HG03342 (cell line): ENCODE results near the gene ARHGEF2.
"Not testable (repeated sequence)": the region's sequence is repeated elsewhere in the genome, so short reads cannot be mapped to it uniquely, and the experiment has no call there.

Source experiments
- ATAC-seq: cut with Tn5 transposase; IDR thresholded peaks from one replicate; pipeline ENCODE4 v1.9.1; 2021; ENCODE audit warnings: mild to moderate bottlenecking, moderate library complexity; ENCODE audit not compliant: unreplicated experiment

The ARHGEF2 gene

DNA sequence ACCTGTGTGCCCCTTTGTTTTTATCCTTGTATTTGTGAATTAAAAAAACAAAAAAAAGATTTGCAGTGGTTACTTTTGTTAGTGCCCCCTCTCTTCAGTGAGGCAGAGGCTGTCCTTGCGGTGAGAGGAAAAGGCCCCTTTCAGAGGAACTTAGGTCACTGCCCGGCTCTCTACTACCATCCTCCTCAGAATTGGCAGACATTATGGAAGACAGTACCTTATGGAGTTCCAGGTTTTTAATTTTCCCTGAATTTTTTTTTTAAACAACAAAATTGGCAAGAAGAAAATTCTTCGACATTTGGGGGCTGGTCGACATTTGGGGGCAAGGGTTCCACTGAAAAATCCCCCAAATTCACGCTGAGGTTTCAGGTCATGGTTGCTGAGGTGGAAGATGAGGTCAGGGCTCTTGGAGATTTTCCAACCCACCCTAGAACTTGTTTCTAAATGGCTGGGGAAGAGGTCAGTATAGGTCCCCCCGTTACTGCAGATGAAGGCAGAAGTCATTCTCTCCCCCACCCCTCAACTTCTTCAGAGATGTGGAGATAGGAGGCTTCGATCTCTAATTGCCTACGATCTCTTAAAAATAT lies 31.6 kb downstream of the ARHGEF2 start:
- ATAC-seq, result peak; percentile 6

DNA sequence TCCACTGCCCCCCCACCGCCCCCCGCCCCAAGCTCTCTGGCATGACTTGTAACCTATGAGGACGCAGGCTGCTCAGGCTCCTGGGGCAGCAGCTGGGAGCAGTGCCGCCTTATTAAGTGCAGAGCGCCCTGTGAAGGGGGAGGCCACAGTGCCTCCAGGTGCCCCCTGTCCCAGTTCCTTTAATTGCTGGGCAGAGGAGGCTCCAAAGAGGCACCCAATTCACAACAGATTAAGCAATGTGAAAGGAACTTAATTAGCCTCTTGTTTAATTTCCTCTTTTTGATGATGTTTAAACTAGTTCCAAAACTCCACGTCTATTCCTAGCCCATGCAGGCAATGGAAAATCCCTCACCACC lies 33.9 kb downstream of the ARHGEF2 start:
- ATAC-seq, result no peak

DNA sequence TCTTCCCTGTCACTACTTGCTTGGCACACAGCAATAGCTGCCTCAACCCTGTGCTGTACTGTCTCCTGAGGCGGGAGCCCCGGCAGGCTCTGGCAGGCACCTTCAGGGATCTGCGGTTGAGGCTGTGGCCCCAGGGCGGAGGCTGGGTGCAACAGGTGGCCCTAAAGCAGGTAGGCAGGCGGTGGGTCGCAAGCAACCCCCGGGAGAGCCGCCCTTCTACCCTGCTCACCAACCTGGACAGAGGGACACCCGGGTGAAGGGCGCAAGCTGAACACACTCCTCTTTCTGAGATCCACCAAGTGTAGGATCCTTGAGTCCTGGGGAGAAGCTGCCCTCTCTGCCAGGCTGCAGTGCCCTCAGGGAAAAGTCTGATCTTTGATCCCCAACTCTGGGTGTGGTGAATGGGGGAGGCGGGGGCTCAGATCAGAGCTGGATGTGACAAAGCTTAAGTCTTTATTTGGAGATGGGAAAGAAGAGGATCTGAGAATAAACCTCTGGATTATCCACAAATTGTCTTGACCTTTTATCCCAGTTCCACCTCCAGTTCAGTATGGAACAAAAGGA lies 35.7 kb downstream of the ARHGEF2 start:
- ATAC-seq, result no peak

DNA sequence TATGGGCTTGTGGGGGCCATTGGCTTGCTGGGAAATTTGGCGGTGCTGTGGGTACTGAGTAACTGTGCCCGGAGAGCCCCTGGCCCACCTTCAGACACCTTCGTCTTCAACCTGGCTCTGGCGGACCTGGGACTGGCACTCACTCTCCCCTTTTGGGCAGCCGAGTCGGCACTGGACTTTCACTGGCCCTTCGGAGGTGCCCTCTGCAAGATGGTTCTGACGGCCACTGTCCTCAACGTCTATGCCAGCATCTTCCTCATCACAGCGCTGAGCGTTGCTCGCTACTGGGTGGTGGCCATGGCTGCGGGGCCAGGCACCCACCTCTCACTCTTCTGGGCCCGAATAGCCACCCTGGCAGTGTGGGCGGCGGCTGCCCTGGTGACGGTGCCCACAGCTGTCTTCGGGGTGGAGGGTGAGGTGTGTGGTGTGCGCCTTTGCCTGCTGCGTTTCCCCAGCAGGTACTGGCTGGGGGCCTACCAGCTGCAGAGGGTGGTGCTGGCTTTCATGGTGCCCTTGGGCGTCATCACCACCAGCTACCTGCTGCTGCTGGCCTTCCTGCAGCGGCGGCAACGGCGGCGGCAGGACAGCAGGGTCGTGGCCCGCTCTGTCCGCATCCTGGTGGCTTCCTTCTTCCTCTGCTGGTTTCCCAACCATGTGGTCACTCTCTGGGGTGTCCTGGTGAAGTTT lies 36.4 kb downstream of the ARHGEF2 start:
- ATAC-seq, result no peak

DNA sequence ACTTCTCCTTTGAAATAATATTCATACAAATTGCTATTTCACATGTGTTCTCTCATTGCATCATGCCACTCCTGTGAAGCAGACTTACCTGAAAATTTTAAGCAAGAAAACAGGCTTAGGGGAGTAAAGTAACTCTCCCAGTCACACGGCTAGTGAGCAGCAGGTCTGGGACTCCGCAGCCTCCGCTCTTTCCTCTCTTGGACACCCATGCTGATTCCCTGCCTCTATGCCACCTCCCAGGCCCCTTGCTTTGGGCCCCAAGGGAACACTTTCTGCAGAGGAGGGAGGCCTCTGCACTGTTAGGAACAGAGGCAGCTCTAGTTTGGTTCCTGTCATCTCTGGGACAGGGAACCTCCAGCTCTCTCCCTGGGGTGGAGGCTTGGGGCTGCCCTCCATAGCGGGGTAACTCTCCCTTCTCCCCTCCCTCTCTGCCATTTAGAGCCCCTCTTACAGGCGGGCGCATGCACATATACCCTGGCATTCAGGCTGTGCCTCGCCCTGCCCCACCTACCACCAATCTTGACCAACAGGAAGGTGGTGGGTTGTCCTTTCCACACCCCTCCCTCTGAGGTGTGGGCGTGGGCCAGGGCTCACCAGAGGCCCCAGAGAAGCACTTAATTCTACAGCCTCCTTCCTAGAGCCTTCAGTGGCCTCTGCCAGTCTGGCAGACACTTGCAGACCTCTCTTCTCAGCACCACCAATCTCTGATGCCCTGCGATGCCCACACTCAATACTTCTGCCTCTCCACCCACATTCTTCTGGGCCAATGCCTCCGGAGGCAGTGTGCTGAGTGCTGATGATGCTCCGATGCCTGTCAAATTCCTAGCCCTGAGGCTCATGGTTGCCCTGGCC lies 37.1 kb downstream of the ARHGEF2 start, which contains the start of gene RXFP4:
Gene RXFP4 (plus strand): TSS at position 646 of the 852 bp plus-strand sequence. CDS start 72 bp downstream, at position 718.
- ATAC-seq, result no peak

DNA sequence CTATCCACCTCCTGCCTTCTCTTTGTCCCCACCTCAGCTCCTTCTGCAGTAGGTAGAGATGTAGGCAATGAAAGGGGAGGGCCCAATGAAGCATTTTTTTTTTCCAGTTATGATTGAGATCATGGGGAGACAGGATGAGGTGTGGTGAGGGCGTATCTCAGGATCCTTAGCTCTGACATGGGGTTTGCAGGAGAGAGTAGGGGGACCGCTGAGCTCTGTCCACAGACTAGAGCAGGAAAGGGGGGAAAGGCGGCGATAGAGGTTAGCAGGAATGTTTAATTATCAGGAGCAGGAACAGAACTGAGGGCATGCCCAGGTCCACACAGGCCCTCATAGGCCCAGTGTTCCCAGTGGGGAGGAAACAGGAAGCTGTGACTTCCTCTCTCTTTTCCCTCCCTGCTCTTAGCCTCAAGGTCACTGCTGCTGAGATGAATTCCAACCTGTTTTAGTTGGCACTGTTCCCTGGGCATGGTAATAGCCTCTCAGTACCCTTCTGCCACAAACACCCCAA lies 37.8 kb downstream of the ARHGEF2 start:
- no peak for ATAC-seq

DNA sequence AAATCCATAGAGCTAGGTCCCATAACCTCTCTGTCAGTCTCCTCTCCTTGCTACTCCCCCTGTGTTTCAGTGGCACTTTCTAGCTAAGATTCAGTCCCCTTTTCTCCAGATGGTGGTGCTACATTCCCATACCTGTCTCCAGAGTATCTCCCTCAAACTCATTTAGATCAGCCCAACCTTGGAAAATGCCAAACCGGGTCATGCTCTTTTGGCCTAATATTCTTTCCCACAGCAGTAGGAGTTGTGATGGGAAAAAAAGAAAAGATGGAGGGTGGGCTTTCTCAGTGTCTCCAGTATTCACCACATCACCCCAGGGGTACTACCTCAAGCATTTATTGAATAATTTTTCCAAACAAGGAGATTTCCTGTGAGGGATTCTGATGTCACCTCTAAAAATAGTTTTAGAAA lies 40.1 kb downstream of the ARHGEF2 start:
- no peak for ATAC-seq

DNA sequence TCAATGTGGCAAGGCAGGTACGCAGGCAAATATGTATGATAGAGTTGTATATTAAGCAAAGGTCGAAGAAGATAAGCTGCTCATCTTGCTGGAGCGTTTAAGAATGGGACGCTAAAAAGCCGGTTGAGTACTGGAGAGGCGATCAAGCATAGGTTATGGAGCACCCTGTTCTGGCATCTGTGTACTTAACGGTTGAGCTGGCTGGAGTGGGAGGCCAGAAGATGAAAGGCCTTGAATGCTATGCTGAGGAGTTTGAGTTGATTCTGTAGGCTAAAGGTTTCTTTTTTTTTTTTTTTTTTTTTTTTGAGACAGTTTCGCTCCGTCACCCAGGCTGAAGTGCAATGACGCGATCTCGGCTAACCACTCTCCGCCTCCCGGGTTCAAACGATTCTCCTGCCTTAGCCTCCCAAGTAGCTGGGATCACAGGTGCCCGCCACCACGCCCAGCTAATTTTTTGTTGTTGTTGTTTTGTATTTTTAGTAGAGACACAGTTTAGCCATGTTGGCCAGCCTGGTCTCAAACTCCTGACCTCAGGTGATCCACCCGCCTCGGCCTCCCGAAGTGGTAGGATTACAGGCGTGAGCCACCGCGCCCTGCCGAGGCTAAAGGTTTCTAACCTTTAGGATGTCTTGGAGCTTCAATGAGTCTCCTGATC lies 43.3 kb downstream of the ARHGEF2 start:
- ATAC-seq, result no peak

DNA sequence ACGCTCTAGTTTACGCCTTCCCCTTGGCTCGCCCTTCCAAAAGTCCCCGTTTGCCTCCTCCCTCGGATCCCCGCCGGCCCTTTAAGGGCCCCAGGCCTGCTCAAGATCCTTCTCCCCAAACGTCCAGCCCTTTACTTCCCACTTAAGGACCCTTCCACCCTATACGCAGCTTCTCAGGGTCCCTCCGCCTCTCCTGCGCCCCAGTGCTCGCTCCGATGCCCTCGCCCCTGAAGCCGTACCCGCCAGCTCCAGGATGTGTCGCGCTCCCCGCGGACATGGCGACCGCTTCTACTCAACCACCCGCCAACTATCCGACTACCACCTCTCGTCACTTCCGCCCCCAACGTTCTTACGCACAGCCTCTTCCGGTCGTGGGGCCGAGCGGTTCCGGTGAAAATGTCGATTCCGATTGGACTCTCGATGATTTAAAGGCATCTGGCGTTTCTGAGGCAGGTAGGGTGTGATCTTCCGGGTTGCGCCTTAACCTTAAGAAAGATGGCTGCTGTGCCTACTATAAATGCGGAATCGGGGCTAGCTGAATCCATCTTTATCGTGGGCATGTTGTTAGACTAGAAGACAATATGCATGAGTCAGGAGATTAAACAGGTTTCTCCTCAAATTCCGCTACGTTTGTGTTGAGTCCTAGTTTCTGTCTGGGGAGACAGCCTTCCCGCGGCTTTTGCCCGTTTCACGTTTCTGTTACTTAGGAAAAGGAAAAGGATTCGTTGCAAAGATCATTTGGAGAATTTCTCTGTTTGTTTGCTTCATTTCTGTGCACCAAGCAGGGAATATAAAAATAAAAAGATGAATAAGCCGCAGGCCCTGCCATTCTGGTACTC lies 44.0 kb downstream of the ARHGEF2 start, which contains the start of gene KHDC4:
Gene KHDC4 (minus strand): TSS at position 317 of the 839 bp plus-strand sequence. CDS start 40 bp downstream, at position 277.
- ATAC-seq, result peak; percentile 94

DNA sequence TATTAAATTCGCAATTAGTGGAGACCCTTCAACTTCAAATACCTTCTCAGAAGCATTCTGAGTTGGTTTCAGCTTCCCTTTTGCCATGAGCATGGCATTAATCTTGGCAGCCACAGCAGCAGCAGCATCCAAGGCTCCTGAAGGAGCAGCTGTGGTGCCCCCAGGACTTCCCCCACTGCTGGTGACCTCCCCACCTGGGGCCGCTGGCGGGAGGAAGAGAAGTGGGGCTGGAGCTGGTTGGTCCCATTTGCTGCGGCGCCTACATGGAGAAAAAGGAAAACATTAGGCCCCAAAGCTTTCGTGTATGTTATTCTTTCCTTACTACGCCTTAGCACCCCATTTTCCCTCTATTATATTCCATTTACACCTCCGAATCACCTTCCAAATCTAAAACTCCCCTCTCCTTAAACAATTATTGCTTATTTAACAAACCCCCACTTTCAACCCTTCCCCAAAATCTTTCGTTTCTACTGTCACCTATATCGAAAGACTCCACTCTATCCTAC lies 44.7 kb downstream of the ARHGEF2 start:
- no peak for ATAC-seq

DNA sequence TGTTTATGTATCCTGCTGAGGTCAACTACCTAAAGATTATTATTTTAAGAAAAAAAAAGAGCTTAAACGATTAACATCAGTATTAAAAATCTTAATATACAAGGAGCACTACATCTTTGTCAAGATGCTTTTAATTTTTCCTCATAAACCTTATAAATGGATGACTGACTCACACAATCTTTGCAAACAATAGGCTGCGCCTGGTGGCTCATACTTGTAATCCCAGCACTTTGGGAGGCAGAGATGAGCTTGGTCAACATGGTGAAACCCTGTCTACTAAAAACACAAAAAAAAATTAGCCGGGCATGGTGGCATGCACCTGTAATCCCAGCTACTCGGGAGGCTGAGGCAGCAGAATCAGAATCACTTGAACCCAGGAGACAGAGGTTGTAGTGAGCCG lies 45.9 kb downstream of the ARHGEF2 start:
- no peak for ATAC-seq

DNA sequence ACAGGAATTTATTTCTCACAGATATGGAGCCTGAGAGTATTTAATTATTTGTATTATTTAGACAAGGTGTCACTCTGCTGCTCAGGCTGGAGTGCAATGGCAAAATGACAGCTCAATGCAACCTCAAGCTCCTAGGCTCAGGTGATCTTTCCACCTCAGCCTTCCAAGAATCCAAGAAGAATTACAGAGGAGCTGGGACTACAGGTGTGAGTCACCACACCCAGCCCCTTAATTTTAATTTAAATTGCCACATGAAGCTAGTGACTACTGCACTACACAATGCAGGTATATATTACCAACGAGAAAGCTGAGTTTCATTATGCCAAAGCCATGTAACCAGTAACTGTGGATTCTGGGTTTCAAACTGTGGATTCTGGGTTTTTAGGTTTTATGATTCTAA lies 46.3 kb downstream of the ARHGEF2 start:
- ATAC-seq, result no peak

DNA sequence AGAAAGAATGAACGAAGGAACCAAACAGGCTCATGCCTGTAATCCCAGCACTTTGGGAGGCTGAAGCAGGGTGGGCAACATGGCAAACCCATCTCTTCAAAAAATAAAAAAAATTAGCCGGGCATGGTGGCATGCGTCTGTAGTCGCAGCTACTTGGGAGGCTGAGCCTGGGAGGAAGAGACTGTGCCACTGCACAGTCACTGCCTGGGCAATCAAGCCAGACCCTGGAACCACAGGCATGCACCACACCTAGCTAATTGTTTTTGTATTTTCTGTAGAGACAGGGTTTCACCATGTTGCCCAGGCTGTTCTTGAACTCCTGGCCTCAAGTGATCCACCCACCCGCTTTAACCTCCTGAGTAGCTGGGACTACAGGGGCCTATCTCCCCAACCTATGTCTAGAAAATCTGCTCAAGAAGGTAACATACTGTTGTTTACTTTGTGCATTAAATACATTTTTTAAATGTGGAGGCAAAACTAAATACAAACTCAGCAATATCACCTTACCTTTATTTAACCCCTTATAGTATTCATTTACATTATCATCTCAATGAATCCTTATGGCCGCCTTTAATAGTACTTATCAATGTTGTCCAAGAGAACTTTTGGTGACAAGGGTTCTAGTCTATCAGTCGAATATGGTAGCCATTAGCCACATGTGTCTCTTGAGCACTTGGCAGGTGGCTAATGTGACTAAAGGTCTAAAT lies 46.9 kb downstream of the ARHGEF2 start:
- ATAC-seq, result no peak

DNA sequence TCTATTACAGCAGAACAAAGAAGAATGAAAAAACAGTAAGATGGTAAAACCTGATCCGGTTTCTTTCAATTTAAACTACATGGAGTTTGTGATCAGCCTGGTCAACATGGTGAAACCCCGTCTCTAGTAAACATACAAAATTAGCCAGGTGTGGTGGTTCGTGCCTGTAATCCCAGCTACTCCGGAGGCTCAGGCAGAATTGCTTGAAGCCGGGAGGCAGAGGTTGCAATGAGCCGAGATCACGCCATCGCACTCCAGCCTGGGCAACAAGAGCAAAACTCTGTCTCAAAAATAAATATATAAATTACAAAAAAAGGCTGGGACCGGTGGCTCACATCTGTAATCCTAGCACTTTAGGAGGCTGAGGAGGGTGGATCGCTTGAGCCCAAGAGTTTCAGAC lies 47.6 kb downstream of the ARHGEF2 start:
- ATAC-seq, result not testable (repeated sequence)

DNA sequence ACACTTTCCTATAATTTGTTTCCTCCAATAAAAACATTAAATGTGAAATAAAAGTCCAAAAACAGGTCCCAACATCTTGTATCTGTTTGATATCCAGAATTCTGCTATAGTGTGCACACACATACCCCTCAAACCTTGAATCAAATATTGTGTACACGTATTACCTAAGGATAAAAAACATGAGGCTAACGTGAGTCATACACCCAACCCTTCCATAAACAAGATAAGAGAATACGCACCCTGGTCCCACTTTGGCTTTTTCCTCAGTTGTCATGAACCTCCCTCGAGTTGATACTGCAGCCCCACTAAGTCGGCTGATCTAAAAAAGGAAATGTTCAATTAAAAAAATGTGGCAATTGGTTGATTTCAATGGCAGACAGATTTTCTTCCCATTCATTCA lies 49.3 kb downstream of the ARHGEF2 start:
- no peak for ATAC-seq

DNA sequence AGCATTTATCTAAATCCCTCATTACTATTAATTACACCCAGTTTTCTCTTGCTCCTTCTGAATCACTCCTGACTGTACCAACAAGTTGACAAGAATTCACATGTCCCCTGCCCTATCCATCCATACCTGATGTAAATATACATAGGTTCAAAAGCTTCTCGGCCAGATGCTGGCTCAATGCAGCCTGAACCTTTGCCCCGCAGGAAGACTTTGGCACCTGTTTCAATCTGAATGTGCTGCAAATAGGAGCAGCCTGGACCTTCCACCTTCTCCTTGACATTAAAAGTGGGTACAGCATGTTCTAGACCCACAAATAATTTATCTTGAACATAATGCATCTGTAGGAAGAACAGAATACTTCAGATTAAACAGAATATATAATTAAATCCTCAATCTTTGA lies 52.8 kb downstream of the ARHGEF2 start:
- no peak for ATAC-seq

DNA sequence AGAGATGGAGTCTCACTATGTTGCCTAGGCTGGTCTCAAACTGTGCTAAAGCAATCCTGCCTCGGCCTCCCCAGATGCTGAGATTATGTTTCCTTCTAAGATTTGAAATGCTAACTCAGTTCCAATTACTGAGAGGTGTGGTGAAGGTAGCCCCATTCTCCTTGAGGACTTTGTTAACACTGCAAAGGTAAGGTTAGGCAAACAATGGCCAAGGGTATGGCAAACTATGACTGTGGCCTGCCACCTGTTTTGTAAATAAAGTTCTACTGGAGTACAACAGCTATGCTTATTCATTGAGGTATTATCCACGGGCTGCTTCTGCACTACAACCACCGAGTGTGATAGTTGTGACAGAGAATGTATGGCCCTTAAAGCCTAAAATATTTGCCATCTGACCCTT lies 57.6 kb downstream of the ARHGEF2 start:
- no peak for ATAC-seq

DNA sequence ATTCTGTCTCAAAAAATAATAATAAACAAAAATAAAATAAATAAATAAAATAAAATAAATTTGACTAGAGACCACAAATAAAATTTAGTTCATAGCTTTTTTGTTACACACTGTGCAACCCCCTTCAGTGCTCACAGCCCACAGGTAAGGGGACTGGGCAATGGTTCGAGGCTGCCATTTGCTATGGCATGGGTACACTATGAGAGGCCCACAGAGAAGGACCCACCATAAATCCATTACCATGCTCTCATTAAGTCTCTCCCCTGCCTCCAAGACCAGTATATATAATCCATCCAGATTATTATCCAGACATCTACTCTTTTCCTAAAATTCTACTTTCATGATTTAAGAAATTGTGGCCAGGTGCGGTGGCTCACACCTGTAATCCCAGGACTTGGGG lies 58.5 kb downstream of the ARHGEF2 start:
- ATAC-seq, result no peak

DNA sequence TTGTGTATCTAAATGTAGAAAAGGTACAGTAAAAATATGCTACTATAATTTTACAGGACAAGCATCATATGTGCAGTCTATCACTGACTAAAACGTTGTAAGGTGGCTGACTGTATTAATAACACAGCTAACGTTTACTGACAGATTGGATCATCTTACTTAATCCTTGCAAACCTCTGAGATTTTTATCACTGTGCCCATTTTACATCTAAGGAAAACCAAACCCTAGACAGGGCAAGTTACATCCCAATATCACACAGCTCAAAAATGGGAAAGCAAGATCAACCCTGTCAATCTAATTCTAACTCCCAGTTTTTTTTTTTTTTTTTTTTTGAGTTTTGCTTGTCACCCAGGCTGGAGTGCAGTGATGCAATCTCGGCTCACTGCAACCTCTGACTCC lies 59.7 kb downstream of the ARHGEF2 start:
- ATAC-seq, result no peak
